ENCODE measurements around the gene STXBP6. TPM values are rescaled to one million over a fixed set of nuclear protein-coding genes. Genes with fewer than 3 reads are reported as not detected.
A peak's percentile ranks its signal among the peaks of the same experiment; 100 is the strongest.

STXBP6 gene
- total and polyA plus RNA-seq, 2 of the 13 experiments (the other 11 are each of a cell fraction or from before 2014, with no cell fraction given): 35.3 to 42.8 TPM

DNA sequence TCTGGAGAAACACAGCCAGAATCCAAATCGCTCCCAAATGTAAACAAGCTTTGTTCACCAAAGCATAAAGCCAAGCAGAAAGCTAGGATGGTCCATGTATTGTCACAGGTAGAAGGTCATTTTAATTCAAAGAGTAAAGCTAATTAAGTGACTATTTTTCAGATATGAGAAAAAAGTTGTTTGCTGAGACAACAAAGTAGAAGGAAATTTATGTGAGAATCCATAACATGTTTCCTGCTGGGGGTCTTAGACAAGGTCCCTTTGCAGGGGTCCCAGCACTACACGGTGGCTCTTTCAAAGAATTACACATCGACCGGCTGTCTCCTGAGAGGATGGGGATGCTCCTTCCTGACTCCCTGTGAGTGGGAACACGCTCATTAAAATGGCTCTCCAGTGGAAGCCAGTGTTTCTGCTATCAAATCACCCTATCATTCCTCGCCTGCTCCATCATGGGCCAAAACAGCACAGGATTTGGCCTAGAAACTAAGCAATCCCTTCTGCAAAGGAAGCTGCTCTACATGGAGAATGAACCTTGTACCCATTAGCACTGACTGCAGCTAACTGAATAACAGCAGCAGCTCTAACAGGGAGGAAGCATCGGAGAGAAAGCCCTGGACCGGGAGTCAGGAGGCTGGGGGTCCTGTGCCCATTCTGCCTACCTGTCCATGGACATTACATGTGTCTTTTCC, 175.3 kb downstream of the STXBP6 start (continued):
- TF ChIP-seq ZNF225 (CRISPR knock-in tag; IDR thresholded peaks at IDR 0.05): no peak
- TF ChIP-seq, protein P1, sequence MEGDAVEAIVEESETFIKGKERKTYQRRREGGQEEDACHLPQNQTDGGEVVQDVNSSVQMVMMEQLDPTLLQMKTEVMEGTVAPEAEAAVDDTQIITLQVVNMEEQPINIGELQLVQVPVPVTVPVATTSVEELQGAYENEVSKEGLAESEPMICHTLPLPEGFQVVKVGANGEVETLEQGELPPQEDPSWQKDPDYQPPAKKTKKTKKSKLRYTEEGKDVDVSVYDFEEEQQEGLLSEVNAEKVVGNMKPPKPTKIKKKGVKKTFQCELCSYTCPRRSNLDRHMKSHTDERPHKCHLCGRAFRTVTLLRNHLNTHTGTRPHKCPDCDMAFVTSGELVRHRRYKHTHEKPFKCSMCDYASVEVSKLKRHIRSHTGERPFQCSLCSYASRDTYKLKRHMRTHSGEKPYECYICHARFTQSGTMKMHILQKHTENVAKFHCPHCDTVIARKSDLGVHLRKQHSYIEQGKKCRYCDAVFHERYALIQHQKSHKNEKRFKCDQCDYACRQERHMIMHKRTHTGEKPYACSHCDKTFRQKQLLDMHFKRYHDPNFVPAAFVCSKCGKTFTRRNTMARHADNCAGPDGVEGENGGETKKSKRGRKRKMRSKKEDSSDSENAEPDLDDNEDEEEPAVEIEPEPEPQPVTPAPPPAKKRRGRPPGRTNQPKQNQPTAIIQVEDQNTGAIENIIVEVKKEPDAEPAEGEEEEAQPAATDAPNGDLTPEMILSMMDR (CRISPR knock-in tag; IDR thresholded peaks at IDR 0.05): no peak
- TF ChIP-seq TEAD3 (CRISPR knock-in tag; optimal IDR thresholded peaks at IDR 0.05; ENCODE audit: borderline replicate concordance): peak; percentile 93
- TF ChIP-seq TEAD2 (CRISPR knock-in tag; IDR thresholded peaks at IDR 0.05): no peak
- no peak for TF ChIP-seq ELK4 (CRISPR knock-in tag; IDR thresholded peaks at IDR 0.05; ENCODE audit: borderline replicate concordance)
- TF ChIP-seq, protein P2, sequence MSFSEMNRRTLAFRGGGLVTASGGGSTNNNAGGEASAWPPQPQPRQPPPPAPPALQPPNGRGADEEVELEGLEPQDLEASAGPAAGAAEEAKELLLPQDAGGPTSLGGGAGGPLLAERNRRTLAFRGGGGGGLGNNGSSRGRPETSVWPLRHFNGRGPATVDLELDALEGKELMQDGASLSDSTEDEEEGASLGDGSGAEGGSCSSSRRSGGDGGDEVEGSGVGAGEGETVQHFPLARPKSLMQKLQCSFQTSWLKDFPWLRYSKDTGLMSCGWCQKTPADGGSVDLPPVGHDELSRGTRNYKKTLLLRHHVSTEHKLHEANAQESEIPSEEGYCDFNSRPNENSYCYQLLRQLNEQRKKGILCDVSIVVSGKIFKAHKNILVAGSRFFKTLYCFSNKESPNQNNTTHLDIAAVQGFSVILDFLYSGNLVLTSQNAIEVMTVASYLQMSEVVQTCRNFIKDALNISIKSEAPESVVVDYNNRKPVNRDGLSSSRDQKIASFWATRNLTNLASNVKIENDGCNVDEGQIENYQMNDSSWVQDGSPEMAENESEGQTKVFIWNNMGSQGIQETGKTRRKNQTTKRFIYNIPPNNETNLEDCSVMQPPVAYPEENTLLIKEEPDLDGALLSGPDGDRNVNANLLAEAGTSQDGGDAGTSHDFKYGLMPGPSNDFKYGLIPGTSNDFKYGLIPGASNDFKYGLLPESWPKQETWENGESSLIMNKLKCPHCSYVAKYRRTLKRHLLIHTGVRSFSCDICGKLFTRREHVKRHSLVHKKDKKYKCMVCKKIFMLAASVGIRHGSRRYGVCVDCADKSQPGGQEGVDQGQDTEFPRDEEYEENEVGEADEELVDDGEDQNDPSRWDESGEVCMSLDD (CRISPR knock-in tag; IDR thresholded peaks at IDR 0.05; ENCODE audit: borderline replicate concordance): no peak
- TF ChIP-seq KLF11 (CRISPR knock-in tag; IDR thresholded peaks at IDR 0.05): no peak
- no peak for TF ChIP-seq GPBP1L1 (CRISPR knock-in tag; IDR thresholded peaks at IDR 0.05)
- TF ChIP-seq, protein P3, sequence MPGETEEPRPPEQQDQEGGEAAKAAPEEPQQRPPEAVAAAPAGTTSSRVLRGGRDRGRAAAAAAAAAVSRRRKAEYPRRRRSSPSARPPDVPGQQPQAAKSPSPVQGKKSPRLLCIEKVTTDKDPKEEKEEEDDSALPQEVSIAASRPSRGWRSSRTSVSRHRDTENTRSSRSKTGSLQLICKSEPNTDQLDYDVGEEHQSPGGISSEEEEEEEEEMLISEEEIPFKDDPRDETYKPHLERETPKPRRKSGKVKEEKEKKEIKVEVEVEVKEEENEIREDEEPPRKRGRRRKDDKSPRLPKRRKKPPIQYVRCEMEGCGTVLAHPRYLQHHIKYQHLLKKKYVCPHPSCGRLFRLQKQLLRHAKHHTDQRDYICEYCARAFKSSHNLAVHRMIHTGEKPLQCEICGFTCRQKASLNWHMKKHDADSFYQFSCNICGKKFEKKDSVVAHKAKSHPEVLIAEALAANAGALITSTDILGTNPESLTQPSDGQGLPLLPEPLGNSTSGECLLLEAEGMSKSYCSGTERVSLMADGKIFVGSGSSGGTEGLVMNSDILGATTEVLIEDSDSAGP (CRISPR knock-in tag; IDR thresholded peaks at IDR 0.05; ENCODE audit: borderline replicate concordance): no peak
- TF ChIP-seq TGIF2 (CRISPR knock-in tag; IDR thresholded peaks at IDR 0.05): no peak
- TF ChIP-seq, protein P4, sequence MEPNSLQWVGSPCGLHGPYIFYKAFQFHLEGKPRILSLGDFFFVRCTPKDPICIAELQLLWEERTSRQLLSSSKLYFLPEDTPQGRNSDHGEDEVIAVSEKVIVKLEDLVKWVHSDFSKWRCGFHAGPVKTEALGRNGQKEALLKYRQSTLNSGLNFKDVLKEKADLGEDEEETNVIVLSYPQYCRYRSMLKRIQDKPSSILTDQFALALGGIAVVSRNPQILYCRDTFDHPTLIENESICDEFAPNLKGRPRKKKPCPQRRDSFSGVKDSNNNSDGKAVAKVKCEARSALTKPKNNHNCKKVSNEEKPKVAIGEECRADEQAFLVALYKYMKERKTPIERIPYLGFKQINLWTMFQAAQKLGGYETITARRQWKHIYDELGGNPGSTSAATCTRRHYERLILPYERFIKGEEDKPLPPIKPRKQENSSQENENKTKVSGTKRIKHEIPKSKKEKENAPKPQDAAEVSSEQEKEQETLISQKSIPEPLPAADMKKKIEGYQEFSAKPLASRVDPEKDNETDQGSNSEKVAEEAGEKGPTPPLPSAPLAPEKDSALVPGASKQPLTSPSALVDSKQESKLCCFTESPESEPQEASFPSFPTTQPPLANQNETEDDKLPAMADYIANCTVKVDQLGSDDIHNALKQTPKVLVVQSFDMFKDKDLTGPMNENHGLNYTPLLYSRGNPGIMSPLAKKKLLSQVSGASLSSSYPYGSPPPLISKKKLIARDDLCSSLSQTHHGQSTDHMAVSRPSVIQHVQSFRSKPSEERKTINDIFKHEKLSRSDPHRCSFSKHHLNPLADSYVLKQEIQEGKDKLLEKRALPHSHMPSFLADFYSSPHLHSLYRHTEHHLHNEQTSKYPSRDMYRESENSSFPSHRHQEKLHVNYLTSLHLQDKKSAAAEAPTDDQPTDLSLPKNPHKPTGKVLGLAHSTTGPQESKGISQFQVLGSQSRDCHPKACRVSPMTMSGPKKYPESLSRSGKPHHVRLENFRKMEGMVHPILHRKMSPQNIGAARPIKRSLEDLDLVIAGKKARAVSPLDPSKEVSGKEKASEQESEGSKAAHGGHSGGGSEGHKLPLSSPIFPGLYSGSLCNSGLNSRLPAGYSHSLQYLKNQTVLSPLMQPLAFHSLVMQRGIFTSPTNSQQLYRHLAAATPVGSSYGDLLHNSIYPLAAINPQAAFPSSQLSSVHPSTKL (CRISPR knock-in tag; IDR thresholded peaks at IDR 0.05): peak; percentile 92
- TF ChIP-seq IRF2 (CRISPR knock-in tag; IDR thresholded peaks at IDR 0.05): peak; percentile 84

Data from HepG2 (cell line).